ENCODE results near the gene CFDP1.

DNA sequence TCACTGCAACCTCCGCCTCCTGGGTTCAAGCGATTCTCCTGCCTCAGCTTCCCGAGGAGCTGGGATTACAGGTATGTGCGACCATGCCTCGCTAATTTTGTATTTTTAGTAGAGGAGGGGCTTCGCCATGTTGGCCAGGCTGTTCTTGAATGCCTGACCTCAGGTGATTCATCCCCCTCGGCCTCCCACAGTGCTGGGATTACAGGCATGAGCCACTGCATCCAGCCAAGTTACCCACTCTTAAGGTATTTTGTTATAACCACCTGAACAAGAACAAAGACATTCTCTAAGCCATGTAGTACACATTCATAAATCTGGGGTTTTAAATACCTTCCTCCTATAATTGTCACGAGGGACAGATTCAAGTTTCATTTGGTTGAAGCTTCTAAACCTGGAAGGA lies 43.5 kb upstream of the CFDP1 start:
- no peak for TF ChIP-seq ZNF426 (tag by site-specific recombination; IDR thresholded peaks at IDR 0.05)
- TF ChIP-seq CTCF (tag by site-specific recombination; IDR thresholded peaks at IDR 0.05): no peak
- no peak for TF ChIP-seq KLF10 (tag by site-specific recombination; IDR thresholded peaks at IDR 0.05)
- TF ChIP-seq, protein P1, sequence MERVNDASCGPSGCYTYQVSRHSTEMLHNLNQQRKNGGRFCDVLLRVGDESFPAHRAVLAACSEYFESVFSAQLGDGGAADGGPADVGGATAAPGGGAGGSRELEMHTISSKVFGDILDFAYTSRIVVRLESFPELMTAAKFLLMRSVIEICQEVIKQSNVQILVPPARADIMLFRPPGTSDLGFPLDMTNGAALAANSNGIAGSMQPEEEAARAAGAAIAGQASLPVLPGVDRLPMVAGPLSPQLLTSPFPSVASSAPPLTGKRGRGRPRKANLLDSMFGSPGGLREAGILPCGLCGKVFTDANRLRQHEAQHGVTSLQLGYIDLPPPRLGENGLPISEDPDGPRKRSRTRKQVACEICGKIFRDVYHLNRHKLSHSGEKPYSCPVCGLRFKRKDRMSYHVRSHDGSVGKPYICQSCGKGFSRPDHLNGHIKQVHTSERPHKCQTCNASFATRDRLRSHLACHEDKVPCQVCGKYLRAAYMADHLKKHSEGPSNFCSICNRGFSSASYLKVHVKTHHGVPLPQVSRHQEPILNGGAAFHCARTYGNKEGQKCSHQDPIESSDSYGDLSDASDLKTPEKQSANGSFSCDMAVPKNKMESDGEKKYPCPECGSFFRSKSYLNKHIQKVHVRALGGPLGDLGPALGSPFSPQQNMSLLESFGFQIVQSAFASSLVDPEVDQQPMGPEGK (tag by site-specific recombination; IDR thresholded peaks at IDR 0.05): no peak
- TF ChIP-seq ZFP41 (tag by site-specific recombination; IDR thresholded peaks at IDR 0.05; ENCODE audit: borderline replicate concordance): no peak
- TF ChIP-seq REPIN1 (tag by site-specific recombination; IDR thresholded peaks at IDR 0.05; ENCODE audit: low read depth): no peak
